Mucosa of gallbladder (tissue), 1 donor: ENCODE data around the gene GFRA1. TPM values are rescaled to one million over a fixed set of nuclear protein-coding genes. Genes with fewer than 3 reads are reported as not detected.

Source experiments
- DNase-seq: peaks from one replicate; pipeline ENCODE4 v3.0.0-alpha.2; 2020; ENCODE audit warnings: low spot score
- total RNA-seq: library from RNA; stranded (reverse); gene quantifications from one replicate; pipeline ENCODE4 v1.2.1, GENCODE V29; 2021
- donor health status: DM: no; HTN: no; CAD: no.

Gene GFRA1
- total RNA-seq, 1 donor from 2014 or later: 18.3 TPM

DNA sequence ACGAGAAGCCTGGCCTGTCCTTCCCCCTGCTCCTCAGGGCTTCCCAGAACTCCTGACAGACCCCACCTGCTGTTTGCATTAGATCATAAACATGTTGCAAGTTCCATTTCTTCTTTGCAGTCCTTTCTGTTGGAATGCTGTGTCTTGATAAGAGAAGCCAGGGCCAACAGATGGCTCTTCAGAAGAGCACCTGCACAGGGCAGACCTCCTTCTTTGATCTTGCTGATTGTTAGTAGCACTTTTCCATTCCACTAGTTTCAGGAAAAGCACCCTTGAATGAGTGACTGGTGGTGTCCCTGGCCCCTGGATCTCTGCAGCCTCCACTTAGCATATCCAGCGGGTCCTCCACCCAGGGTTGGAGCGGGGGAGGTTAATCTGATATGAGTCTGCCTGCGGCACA, 243.2 kb downstream of the GFRA1 start:
- no peak for DNase-seq

GRCh38 chr10:116027355-116027754, 245.7 kb downstream of the GFRA1 start:
- DNase-seq: no peak

GRCh38 chr10:116026725-116027124, 246.3 kb downstream of the GFRA1 start:
- no peak for DNase-seq

DNA sequence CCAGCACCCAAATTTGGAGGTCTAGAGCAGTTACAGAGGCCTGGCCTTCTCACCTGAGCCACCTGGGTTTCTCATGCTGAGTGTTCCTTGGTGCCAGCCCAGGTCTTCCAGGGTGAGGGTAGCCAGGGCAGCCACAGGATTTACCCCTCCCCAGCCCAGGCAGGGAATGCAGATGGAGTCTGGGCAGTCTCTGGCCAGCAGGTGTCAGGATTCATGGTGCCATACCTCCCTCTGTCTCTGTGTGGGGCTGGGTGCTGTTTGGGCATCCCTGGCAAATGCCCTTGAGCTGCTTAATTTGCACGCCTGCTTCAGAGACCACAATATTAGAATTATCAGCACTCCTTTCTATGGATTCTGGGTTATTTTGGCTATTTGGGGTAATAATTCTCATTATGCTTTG, 246.7 kb downstream of the GFRA1 start:
- DNase-seq: no peak

GRCh38 chr10:116024271-116024878, 248.6 kb downstream of the GFRA1 start:
- DNase-seq: no peak

- DNase-seq: no peak
These were observed 255.6 kb downstream of the GFRA1 start for GRCh38 chr10:116017405-116017804.

GRCh38 chr10:116015583-116016333, 257.2 kb downstream of the GFRA1 start:
- no peak for DNase-seq

GRCh38 chr10:116014871-116015582, 258.0 kb downstream of the GFRA1 start:
- DNase-seq: no peak

- no peak for DNase-seq
These were observed 258.7 kb downstream of the GFRA1 start for GRCh38 chr10:116014326-116014725.

DNA sequence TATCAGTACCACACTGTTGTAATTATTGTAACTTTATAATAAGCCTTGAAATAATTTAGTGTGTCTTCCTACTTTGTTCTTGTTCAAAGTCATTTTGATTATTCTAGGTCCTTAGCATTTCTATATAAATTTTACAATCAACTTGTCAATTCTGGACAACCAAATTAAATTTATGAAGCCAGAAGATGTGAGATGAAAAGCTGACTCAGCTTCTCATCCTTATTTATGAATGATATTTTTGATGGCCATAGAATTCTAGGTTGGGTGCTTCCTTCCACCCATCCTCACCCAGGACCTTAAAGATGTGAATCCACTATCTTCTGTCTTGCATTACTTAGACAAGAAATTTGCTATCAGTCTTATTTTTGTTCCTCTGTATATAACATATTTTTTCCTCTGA, 261.1 kb downstream of the GFRA1 start:
- no peak for DNase-seq

DNA sequence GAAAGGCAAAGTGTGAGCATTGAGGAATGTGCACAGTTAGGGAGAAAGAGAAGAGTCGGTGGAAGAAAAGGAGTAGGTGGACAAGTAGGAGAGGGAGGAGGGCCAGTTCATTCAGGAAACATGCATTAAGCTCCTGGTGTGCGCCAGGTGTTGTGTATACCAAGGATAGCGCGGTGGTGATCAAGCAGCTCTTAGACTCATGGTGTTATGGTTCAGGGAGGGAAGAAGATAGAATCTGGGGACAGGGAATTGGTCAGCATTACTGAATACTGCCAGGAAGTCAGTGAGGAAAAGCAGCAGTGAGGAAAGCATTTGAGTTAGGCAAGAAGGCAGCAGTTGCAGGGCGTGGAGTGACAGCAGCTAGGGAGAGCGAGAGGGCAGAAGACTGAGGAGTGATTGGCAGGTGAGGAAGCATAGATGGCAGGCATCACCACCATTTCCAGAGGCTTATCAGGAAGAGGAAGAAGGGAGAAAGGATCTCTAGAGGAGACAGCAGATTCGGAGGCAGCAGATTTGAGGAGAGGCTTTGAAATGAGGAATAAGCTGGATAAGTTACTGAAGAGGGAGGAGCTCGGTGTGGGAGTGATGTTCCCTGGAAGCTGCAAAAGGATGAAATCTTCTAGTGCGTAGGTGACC, 265.6 kb downstream of the GFRA1 start:
- DNase-seq: no peak

Other genes with a start within 250 kb of the GFRA1 start
- not detected for gene CCDC172, start 51.2 kb upstream of the GFRA1 start, total RNA-seq
- not detected for gene PNLIPRP3, start 154.6 kb upstream of the GFRA1 start, total RNA-seq